Measurements from ENCODE around the gene HMGCR. TPM values are rescaled to one million over a fixed set of nuclear protein-coding genes. Genes with fewer than 3 reads are reported as not detected.

The HMGCR gene
- total RNA-seq, 1 experiment from 2014 or later, result 101 TPM

DNA sequence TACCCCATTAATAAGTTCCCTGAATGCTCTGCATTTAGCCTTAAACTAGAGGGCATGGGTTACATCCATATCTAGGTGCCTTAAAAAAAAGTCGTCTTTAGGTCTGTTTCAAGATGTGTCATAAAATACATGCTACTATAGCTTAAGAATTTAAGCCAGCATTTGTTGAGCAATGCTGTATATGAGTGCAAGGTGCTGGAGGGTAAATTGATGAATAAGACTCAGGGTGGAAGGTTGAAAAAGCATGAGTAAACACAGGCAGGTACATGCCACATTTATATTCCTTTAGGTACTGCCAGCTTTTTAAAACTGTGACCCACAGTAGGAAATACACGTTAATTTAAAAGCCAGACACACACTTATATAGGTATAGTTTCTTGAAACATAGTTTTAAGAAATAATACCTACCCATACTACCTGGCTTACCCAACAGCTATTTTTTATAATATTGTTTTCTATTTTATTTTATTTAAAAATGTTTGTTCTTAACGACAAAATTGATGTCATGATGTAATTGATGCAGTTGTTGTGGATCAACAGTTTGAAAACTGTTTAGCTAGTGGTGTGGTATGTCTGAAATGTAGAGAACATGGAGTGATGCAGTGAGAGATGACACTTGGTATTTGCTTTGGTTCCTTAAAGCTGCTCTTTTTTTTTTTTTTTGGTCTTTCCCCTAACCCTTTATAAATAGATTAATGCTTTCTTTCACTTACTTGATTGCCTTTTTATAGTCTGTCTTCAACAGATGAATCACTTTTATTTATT lies 3.9 kb downstream of the HMGCR start:
- no peak for ATAC-seq
- BruUV-seq (replicated peaks), result no TSS peak
- intact Hi-C loops (cut with micrococcal nuclease), result no loop called here
- no peak for DNase-seq (ENCODE audit: low read depth, low spot score)
- RAD21 ChIA-PET (ENCODE audit: low non-redundant PET in 1 of 2, low total read pairs in 2 of 2, uncharacterized antibody in 2 of 2, unreplicated experiment in 2 of 2), result no interaction called here
- CTCF ChIA-PET, result interaction anchor here (1.0 to 1.6 kb wide), 2 partner anchors 25 to 340 kb away, joined by 3 read pairs; no protein-coding TSS in a partner anchor
- H3K27ac ChIP-seq (ENCODE audit: low read depth, low read length), result no peak overlapping the region
- H3K9me3 ChIP-seq (ENCODE audit: control insufficient read depth in 1 of 2, insufficient read depth in 1 of 2, low read depth in 1 of 2, low read length in 2 of 2), result no peaks in the 10 kb centered on the region
- TF ChIP-seq EGR1 (IDR thresholded peaks at IDR 0.05; ENCODE audit: low read depth) (no peak), EZH2phosphoT487 (IDR thresholded peaks at IDR 0.05; ENCODE audit: borderline replicate concordance) (no peak), CBX3 (IDR thresholded peaks at IDR 0.05; ENCODE audit: low read depth) (no peak)
- H4K20me1 ChIP-seq (ENCODE audit: insufficient read depth), result peaks cover 8% of the 10 kb centered on the region; the same call in 1 of the 2 replicates
- no peaks in the 10 kb centered on the region for H3K9me2 ChIP-seq (ENCODE audit: insufficient read depth)
- H3K79me2 ChIP-seq (ENCODE audit: insufficient read depth, low read length), result peaks cover 76% of the 10 kb centered on the region
- no peak overlapping the region for H3K9ac ChIP-seq (ENCODE audit: low read length)
- no peak overlapping the region for H3K4me2 ChIP-seq (ENCODE audit: low read length)
- peaks cover 20 to 22% of the 10 kb centered on the region in 2 experiments for H3K36me3 ChIP-seq (ENCODE audit: control insufficient read depth in 1 of 2, insufficient read depth in 2 of 2, low read length in 2 of 2)
- H3K4me1 ChIP-seq (ENCODE audit: control insufficient read depth in 1 of 2, insufficient read depth in 2 of 2, low read length in 2 of 2), result peaks cover 7 to 17% of the 10 kb centered on the region in 2 experiments; a peak in 3 of 4 replicates
- POLR2A ChIA-PET, result no interaction called here
- H3K4me3 ChIP-seq (replicated peaks in 1 of 2; ENCODE audit: low read depth in 1 of 2, low read length in 2 of 2), result no peak overlapping the region
- no peaks in the 10 kb centered on the region for H3K27me3 ChIP-seq (ENCODE audit: insufficient read depth, low read length)
- H2AFZ ChIP-seq (ENCODE audit: low read depth, low read length, poor library complexity, severe bottlenecking), result no peak overlapping the region

- no peak overlapping the region for H3K9ac ChIP-seq (ENCODE audit: low read length)
- POLR2A ChIA-PET, result no interaction called here
- TF ChIP-seq CBX3 (IDR thresholded peaks at IDR 0.05; ENCODE audit: low read depth), result no peak
- no peak for TF ChIP-seq FOSL1 (IDR thresholded peaks at IDR 0.05; ENCODE audit: low read depth)
- no peak for TF ChIP-seq SRF (IDR thresholded peaks at IDR 0.05; ENCODE audit: low read depth)
- TF ChIP-seq POLR2AphosphoS5 (IDR thresholded peaks at IDR 0.05; ENCODE audit: low read depth, low read length), result no peak
- no peak for TF ChIP-seq JUND (IDR thresholded peaks at IDR 0.05)
- no peak for TF ChIP-seq YY1 (IDR thresholded peaks at IDR 0.05; ENCODE audit: extremely low read depth, insufficient replicate concordance, low read depth, low read length)
- TF ChIP-seq CTCF (IDR thresholded peaks at IDR 0.05 in 2 of 3, conservative IDR thresholded peaks at IDR 0.05 in 1 of 3; ENCODE audit: borderline replicate concordance in 1 of 3, insufficient read depth in 1 of 3, low read depth in 2 of 3, low read length in 2 of 3), result no peak
- TF ChIP-seq TCF7L2 (IDR thresholded peaks at IDR 0.05; ENCODE audit: borderline replicate concordance, extremely low read depth, insufficient read depth, insufficient read length), result no peak
- no peak for TF ChIP-seq MAX (IDR thresholded peaks at IDR 0.05)
- no peak for TF ChIP-seq ZFX (IDR thresholded peaks at IDR 0.05)
- no peak for TF ChIP-seq ZNF274 (IDR thresholded peaks at IDR 0.05; ENCODE audit: low read depth, low read length)
- no peak for TF ChIP-seq SIN3A (IDR thresholded peaks at IDR 0.05; ENCODE audit: low read depth)
- TF ChIP-seq POLR2A (IDR thresholded peaks at IDR 0.05; ENCODE audit: borderline replicate concordance, extremely low read depth, insufficient read depth, insufficient read length), result no peak
- TF ChIP-seq ELF1 (IDR thresholded peaks at IDR 0.05; ENCODE audit: borderline replicate concordance, low read depth), result no peak
- TF ChIP-seq SP1 (IDR thresholded peaks at IDR 0.05; ENCODE audit: low read depth), result no peak
- no peak for TF ChIP-seq EZH2phosphoT487 (IDR thresholded peaks at IDR 0.05; ENCODE audit: borderline replicate concordance)
- TF ChIP-seq RAD21 (IDR thresholded peaks at IDR 0.05; ENCODE audit: low read depth), result no peak
- TF ChIP-seq EGR1 (IDR thresholded peaks at IDR 0.05; ENCODE audit: low read depth), result no peak
- TF ChIP-seq CEBPB (IDR thresholded peaks at IDR 0.05; ENCODE audit: low read depth), result no peak
- TF ChIP-seq ATF3 (IDR thresholded peaks at IDR 0.05), result no peak
- DNase-seq (ENCODE audit: low read depth, low spot score), result no peak
- peaks cover 7 to 9% of the 10 kb centered on the region in 2 experiments; a peak in 3 of 4 replicates for H3K4me1 ChIP-seq (ENCODE audit: control insufficient read depth in 1 of 2, insufficient read depth in 2 of 2, low read length in 2 of 2)
- RAD21 ChIA-PET (ENCODE audit: low non-redundant PET in 1 of 2, low total read pairs in 2 of 2, uncharacterized antibody in 2 of 2, unreplicated experiment in 2 of 2), result no interaction called here
- BruUV-seq (replicated peaks), result no TSS peak
- no peak overlapping the region for H2AFZ ChIP-seq (ENCODE audit: low read depth, low read length, poor library complexity, severe bottlenecking)
- no peaks in the 10 kb centered on the region for H3K27me3 ChIP-seq (ENCODE audit: insufficient read depth, low read length)
- intact Hi-C loops (cut with micrococcal nuclease), result no loop called here
- H4K20me1 ChIP-seq (ENCODE audit: insufficient read depth), result peaks cover 8% of the 10 kb centered on the region; the same call in 1 of the 2 replicates
- no peak overlapping the region for H3K27ac ChIP-seq (ENCODE audit: low read depth, low read length)
- peaks cover 78% of the 10 kb centered on the region for H3K79me2 ChIP-seq (ENCODE audit: insufficient read depth, low read length)
- no peak overlapping the region for H3K4me3 ChIP-seq (replicated peaks in 1 of 2; ENCODE audit: low read depth in 1 of 2, low read length in 2 of 2)
- no peaks in the 10 kb centered on the region for H3K9me3 ChIP-seq (ENCODE audit: control insufficient read depth in 1 of 2, insufficient read depth in 1 of 2, low read depth in 1 of 2, low read length in 2 of 2)
- no peaks in the 10 kb centered on the region for H3K9me2 ChIP-seq (ENCODE audit: insufficient read depth)
- no peak for ATAC-seq
- H3K36me3 ChIP-seq (ENCODE audit: control insufficient read depth in 1 of 2, insufficient read depth in 2 of 2, low read length in 2 of 2), result peaks cover 21 to 30% of the 10 kb centered on the region in 2 experiments
- no peak overlapping the region for H3K4me2 ChIP-seq (ENCODE audit: low read length)
- CTCF ChIA-PET, result no interaction called here
These were observed 4.9 kb downstream of the HMGCR start for GRCh38 chr5:75341934-75342333.
